Endodermal cell (in vitro differentiated cells): ENCODE measurements around the gene ARF6. TPM values are rescaled to one million over a fixed set of nuclear protein-coding genes. Genes with fewer than 3 reads are reported as not detected.

Experiments
- DNase-seq: peaks from one replicate; pipeline ENCODE4 v3.0.0-alpha.2; 2017
- H3K27ac ChIP-seq: 2 replicates; pipeline ENCODE4 v1.5.1; 2013; ENCODE audit warnings: mild to moderate bottlenecking, low read depth, low read length, moderate library complexity
- H3K27me3 ChIP-seq: 2 replicates; pipeline ENCODE4 v1.6.1; 2013; ENCODE audit warnings: mild to moderate bottlenecking, low read length, moderate library complexity; ENCODE audit not compliant: insufficient read depth, control insufficient read depth, poor library complexity, severe bottlenecking
- H3K36me3 ChIP-seq: 2 replicates; pipeline ENCODE4 v1.7.0; 2013; ENCODE audit warnings: mild to moderate bottlenecking, low read length, moderate library complexity; ENCODE audit not compliant: control insufficient read depth, insufficient read depth
- H3K4me1 ChIP-seq: one replicate; pipeline ENCODE4 v1.7.0; 2013; ENCODE audit warnings: low read length; ENCODE audit not compliant: control insufficient read depth, insufficient read depth
- H3K4me3 ChIP-seq: 2 replicates; pipeline ENCODE4 v1.5.1; 2013; ENCODE audit warnings: mild to moderate bottlenecking, low read length, moderate library complexity
- H3K9ac ChIP-seq: 2 replicates; pipeline ENCODE4 v1.6.1; 2013; ENCODE audit warnings: mild to moderate bottlenecking, low read length, moderate library complexity; ENCODE audit not compliant: poor library complexity, severe bottlenecking; ENCODE audit errors: extremely low read depth
- H3K9me3 ChIP-seq: 2 replicates; pipeline ENCODE4 v1.6.1; 2013; ENCODE audit warnings: mild to moderate bottlenecking, low read length, moderate library complexity; ENCODE audit not compliant: control insufficient read depth
- H3K27ac Mint-ChIP-seq: 2 replicates; pipeline ENCODE4 v1.8.0; 2020; ENCODE audit warnings: mixed read lengths
- H3K27me3 Mint-ChIP-seq: 2 replicates; pipeline ENCODE4 v1.8.0; 2021; ENCODE audit warnings: mild to moderate bottlenecking, mixed read lengths; ENCODE audit not compliant: insufficient read depth
- H3K36me3 Mint-ChIP-seq: 2 replicates; pipeline ENCODE4 v1.8.0; 2020; ENCODE audit warnings: low read depth, mixed read lengths
- H3K4me1 Mint-ChIP-seq: 2 replicates; pipeline ENCODE4 v1.8.0; 2020; ENCODE audit warnings: mixed read lengths
- H3K4me3 Mint-ChIP-seq: 2 replicates; pipeline ENCODE4 v1.8.0; 2020; ENCODE audit warnings: mild to moderate bottlenecking, moderate library complexity, mixed read lengths
- H3K9me3 Mint-ChIP-seq: 2 replicates; pipeline ENCODE4 v1.8.0; 2020; ENCODE audit warnings: mild to moderate bottlenecking, mixed read lengths
- WGBS, 2 experiments: methylation state at CpG; one replicate each; pipeline versions ENCODE4 v1.1.5 to v1.1.7; 2013; ENCODE audit warnings: missing lambda C conversion rate in 2 of 2, mixed read lengths in 1 of 2; ENCODE audit not compliant: insufficient coverage in 1 of 2, insufficient read length in 1 of 2; 5-methylcytosine and 5-hydroxymethylcytosine counted together
- total RNA-seq, 2 donors: library from RNA; stranded (reverse); fragmentation: NEBNext Ultra II Directional in 1 of 2; extraction: Animal tissue kit (Norgen Biotek cat#: 25700) in 1 of 2; gene quantifications; 2 replicates in 1 of 2; 3 replicates in 1 of 2; pipeline ENCODE4 v1.2.1, GENCODE V29; 2021
- TF ChIP-seq, protein P1 (sequence below): fragments of 200-600 bp; sonication (generic); conservative IDR thresholded peaks from 2 replicates; pipeline ENCODE4 v1.5.0; 2021; ENCODE audit warnings: antibody characterized with exemption, mild to moderate bottlenecking

ARF6 gene
- total RNA-seq, 2 donors from 2014 or later: 45.2 to 46.7 TPM

DNA sequence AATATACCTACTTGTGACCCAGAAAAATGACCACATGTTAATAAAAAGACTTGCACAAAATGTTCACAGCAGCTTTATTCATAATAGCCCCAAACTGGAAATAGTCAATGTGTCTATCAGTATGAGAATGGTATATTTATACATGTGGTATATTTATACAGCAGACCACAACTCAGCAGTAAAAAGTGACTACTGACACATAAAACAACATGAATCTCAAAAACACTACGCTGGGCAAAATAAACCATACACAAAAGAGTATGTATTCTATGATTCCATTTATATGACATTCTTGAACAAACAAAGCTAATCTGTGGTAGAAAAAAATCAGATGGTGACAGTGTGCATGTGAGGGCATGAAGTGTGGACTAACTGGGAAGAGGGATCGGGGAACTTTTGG is 35.1 kb downstream of the ARF6 start:
- 84% methylated on average over 2 of the region's 2 CpGs; no CpG with 5 or more reads in 1 of the 2 experiments for WGBS, 2 experiments
- Mint-ChIP-seq H3K27ac (no peak overlapping the region), H3K27me3 (no peaks in the 10 kb centered on the region), H3K4me3 (no peak overlapping the region), H3K4me1 (no peaks in the 10 kb centered on the region), H3K36me3 (no peaks in the 10 kb centered on the region), H3K9me3 (no peaks in the 10 kb centered on the region)
- no peak for DNase-seq
- Histone ChIP-seq H3K9ac (no peak overlapping the region), H3K36me3 (no peaks in the 10 kb centered on the region), H3K4me3 (no peak overlapping the region), H3K9me3 (no peaks in the 10 kb centered on the region), H3K27ac (no peak overlapping the region), H3K27me3 (no peaks in the 10 kb centered on the region), H3K4me1 (no peaks in the 10 kb centered on the region)
- TF ChIP-seq, protein P1, sequence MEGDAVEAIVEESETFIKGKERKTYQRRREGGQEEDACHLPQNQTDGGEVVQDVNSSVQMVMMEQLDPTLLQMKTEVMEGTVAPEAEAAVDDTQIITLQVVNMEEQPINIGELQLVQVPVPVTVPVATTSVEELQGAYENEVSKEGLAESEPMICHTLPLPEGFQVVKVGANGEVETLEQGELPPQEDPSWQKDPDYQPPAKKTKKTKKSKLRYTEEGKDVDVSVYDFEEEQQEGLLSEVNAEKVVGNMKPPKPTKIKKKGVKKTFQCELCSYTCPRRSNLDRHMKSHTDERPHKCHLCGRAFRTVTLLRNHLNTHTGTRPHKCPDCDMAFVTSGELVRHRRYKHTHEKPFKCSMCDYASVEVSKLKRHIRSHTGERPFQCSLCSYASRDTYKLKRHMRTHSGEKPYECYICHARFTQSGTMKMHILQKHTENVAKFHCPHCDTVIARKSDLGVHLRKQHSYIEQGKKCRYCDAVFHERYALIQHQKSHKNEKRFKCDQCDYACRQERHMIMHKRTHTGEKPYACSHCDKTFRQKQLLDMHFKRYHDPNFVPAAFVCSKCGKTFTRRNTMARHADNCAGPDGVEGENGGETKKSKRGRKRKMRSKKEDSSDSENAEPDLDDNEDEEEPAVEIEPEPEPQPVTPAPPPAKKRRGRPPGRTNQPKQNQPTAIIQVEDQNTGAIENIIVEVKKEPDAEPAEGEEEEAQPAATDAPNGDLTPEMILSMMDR: no peak

DNA sequence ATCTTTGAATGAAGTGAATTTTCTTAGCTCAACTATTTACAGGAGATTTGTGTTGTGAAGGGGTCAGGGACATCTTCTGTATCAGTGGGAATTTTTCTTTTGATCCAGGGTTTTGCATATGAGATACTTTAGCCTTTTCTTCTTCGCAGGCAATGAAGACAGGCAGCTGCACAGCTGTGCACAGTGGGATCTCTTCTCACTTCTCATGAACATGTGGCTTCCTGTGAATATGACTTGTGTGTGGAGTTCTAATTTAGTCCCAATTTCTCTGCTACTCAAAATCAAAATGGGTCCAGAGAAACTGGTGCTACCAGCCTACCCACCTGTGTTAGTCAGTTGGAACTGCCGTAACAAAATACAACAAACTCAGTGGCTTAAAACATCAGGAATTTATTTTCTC is 37.8 kb downstream of the ARF6 start:
- Histone ChIP-seq H3K27ac (no peak overlapping the region), H3K9ac (no peak overlapping the region), H3K36me3 (no peaks in the 10 kb centered on the region), H3K4me3 (no peak overlapping the region), H3K27me3 (no peaks in the 10 kb centered on the region), H3K4me1 (no peaks in the 10 kb centered on the region), H3K9me3 (no peaks in the 10 kb centered on the region)
- Mint-ChIP-seq H3K4me3 (no peak overlapping the region), H3K36me3 (no peaks in the 10 kb centered on the region), H3K9me3 (no peaks in the 10 kb centered on the region), H3K27ac (no peak overlapping the region), H3K27me3 (no peaks in the 10 kb centered on the region), H3K4me1 (no peaks in the 10 kb centered on the region)
- TF ChIP-seq, protein P1: no peak
- WGBS, 2 experiments: 94 to 100% methylated on average over 1 to 2 of the region's 2 CpGs
- no peak for DNase-seq

DNA sequence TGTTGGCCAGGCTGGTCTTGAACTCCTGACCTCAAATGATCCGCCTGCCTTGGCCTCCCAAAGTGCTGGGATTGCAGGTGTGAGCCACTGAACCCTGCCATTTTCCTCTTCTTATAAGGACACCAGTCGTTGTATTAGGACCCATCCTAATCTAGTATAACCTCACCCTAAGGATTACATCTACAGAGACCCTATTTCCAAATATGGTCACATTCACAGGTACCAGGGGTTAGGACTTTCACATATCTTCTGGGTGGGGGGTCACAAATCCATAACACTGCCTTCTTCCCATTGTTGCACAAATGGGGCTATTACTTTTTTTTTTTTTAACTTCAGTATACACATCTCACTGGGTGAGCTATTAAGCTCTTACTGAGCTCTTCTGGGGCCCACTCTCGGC is 38.6 kb downstream of the ARF6 start:
- Mint-ChIP-seq H3K27me3 (no peaks in the 10 kb centered on the region), H3K4me3 (no peak overlapping the region), H3K27ac (no peak overlapping the region), H3K4me1 (no peaks in the 10 kb centered on the region), H3K9me3 (peaks cover 6% of the 10 kb centered on the region), H3K36me3 (no peaks in the 10 kb centered on the region)
- Histone ChIP-seq H3K27me3 (no peaks in the 10 kb centered on the region), H3K36me3 (no peaks in the 10 kb centered on the region), H3K4me3 (no peak overlapping the region), H3K9ac (no peak overlapping the region), H3K4me1 (no peaks in the 10 kb centered on the region), H3K9me3 (no peaks in the 10 kb centered on the region), H3K27ac (no peak overlapping the region)
- TF ChIP-seq, protein P1: no peak
- DNase-seq: no peak
- 86 to 90% methylated on average over 2 to 3 of the region's 3 CpGs for WGBS, 2 experiments
